ENCODE measurements around the gene SORCS2.

GRCh38 chr4:7683126-7683703 is 490.9 kb downstream of the SORCS2 start:
- TF ChIP-seq CTCF (IDR thresholded peaks at IDR 0.05) (no peak), POLR2AphosphoS5 (IDR thresholded peaks at IDR 0.05) (no peak)
